ENCODE data around the gene PRPF39.
"Not testable (repeated sequence)": the region's sequence is repeated elsewhere in the genome, so short reads cannot be mapped to it uniquely, and the experiment has no call there.

Gene PRPF39

DNA sequence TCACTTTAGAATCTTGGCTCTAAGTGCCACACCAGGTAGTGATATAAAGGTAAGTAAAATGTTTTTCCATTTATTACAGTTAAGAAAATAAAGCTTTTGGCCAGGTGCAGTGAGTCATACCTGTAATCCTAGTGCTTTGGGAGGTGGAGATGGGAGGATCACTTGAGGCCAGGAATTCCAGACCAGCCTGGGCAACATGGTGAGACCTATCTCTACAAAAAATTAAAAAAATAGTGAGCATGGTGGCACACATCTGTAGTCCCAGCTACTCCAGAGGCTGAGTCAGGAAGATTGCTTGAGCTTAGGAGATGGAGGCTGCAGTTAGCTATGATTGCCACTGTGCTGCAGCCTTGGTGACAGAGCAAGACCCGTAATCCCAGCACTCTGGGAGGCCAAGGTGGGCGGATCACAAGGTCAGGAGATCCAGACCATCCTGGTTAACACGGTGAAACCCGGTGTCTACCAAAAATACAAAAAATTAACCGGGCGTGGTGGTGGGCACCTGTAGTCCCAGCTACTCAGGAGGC is 56.8 kb downstream of the PRPF39 start:
- DNase-seq: no peak

DNA sequence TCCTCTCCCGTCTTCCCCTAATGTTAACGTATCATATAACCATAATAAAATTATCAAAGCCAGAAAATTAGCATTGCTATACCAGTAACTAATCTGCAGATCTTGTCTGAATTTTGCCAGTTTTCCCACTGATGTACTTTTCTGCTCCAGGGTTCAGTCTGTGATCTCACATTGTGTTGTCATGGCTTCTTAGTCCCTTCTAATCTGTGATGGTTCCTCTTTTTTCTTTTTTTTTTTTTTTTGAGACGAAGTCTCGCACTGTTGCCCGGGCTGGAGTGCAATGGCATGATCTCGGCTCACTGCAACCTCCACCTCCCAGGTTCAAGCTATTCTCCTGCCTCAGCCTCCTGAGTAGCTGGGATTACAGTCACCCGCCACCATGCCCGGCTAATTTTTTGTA is 58.2 kb downstream of the PRPF39 start:
- DNase-seq: not testable (repeated sequence)

DNA sequence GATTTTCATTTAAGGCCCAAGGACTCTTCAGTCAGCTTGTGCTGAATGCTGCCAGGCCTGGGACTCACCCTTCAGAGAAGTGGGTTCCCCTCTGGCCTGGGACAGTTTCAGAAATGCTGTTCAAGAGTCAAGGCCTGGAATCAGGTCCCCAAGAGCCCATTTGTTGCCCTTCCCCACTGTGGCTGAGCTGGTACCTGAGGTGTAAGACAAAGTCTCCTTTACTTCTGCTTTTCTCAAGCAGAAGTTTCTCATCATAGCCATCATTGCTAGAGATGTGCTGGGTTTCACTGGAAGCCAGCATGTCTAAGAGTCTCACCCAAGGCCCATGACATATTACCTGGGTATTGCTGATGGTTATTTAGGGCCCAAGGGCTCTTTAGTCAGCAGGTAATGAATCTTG is 60.7 kb downstream of the PRPF39 start:
- DNase-seq: no peak

DNA sequence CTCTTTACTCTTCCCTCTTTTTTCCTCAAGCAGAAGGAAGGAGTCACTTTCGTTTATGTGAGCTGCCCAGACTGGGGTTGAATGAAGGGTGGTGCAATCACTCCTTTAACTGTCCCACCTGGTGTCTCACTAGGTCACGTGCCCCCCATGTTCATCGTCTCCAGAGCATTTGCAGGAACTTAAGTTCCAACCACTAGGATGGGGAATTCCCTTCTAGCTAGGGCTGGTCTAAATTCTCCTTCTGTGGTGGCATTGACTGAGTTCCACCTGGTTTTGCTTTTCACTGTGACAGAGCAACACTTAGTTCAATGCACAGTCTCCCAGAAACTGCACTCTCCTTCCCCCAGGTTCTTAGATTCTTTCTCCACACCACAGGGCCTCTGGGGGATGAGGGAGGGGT is 61.3 kb downstream of the PRPF39 start:
- DNase-seq: no peak

DNA sequence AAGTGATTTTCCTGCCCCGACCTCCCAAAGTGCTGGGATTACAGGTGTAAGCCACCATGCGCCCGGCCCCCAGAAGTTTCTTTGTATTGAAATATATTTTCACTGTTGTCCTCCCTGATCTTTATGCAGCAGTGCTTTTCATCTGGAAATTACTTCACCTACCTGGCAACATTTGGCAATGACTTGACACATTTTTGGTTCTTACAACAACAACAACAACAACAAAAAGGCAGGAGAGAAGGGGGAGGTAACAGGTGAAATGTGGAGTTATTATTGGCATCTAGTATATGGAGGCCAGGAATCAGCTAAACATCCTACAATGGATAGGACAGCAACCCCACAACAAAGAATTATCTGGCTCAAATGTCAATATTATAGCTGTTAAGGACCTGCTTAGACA is 65.7 kb downstream of the PRPF39 start:
- DNase-seq: no peak

DNA sequence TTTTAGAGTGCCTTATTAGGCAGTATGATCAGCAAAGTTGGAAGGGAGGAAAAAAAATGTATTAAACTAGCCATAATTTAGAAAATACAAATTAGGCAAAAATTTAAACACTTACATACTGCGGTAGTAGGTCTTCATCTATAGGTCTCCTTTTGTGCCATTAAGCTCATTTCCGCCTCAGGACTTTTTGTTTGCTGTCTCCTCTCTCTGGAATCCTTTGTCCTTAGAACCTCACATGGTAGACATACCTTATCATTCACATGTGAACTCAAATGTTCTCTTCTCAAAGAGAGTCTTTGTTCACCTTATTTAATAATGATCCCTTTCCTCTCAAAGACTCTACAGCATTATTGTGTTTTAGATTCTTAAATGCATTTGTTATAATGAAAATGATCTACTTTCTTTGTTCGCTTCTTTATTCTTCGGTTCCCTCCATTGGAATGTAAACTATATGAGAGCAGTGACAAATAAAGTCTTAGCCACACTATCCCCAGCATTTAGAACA is 66.5 kb downstream of the PRPF39 start:
- DNase-seq: no peak

DNA sequence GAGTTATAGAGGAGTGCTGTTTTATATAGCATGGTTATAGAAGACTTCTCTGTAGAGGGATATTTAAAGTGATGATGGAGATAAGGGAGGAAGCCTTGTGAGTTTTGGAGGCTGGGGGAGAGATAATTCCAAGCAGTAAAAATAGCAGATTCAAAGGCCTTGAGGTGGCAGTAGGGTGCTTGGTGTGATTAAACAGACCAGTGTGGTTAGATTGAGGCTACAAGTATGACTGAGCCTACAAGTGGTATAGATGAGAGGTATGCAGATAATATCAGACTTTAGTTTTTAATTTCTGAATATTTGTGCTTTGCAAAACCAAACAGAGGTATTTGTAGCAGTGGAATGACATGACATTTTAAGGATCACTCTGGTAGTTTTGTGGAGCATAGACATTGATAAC is 72.2 kb downstream of the PRPF39 start:
- no peak for DNase-seq

Data from stimulated activated CD4-positive, alpha-beta T cell treated with anti-CD3 and anti-CD28 coated beads, Interleukin-2, amount 100 ng/mL, for 24 hours (primary cell).